PFSK-1 (cell line): Measurements from ENCODE around the gene GABRA6.

ENCODE experiments used
- POLR2AphosphoS5 ChIP-seq: IDR thresholded peaks from 2 replicates; pipeline ENCODE4 v1.6.1; 2012; ENCODE audit warnings: low read depth, mild to moderate bottlenecking, control low read depth, low read length, moderate library complexity
- SIN3A ChIP-seq: IDR thresholded peaks from 2 replicates; pipeline ENCODE4 v1.6.1; 2012; ENCODE audit warnings: mild to moderate bottlenecking, low read length, moderate library complexity, borderline replicate concordance; ENCODE audit not compliant: insufficient read depth
- TAF1 ChIP-seq: IDR thresholded peaks from 2 replicates; pipeline ENCODE4 v1.6.1; 2012; ENCODE audit warnings: low read length, control low read depth, borderline replicate concordance; ENCODE audit not compliant: insufficient read depth

- no peak for TF ChIP-seq POLR2AphosphoS5
- TF ChIP-seq SIN3A: no peak
- no peak for TF ChIP-seq TAF1
Observed at GRCh38 chr5:161660806-161661205, 24.7 kb upstream of the GABRA6 start.
